Germinal center (tissue), 1 donor: ENCODE results near the gene ANG.

Experiments
- DNase-seq: peaks from one replicate; pipeline ENCODE4 v3.0.0; 2012; ENCODE audit warnings: mixed read lengths, low spot score

The ANG gene

GRCh38 chr14:20676072-20676471 lies 12.5 kb upstream of the ANG start:
- no peak for DNase-seq

GRCh38 chr14:20679907-20680306 lies 8.7 kb upstream of the ANG start:
- DNase-seq = peak; percentile 33

DNA sequence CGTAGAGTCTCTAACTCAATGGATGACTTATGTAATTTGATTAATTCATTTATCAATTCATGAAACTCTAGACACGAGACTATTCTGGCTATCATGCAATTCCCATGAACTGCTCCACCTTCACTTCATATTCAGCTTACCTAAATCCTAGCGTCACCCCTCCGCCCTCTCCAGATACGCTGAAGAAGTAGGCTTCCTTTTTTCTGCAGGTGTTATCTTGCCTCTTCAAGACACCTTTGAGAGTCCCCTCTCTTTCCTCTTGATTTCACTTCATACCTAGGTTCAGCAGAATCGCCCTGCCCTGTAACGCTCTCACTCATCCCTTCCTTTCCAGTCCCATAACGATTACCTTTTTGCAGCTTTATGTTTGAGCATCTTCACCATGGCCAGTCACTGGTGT lies 8.2 kb upstream of the ANG start:
- DNase-seq = no peak

- DNase-seq = peak; percentile 75
Observed at GRCh38 chr14:20680843-20681347, 7.7 kb upstream of the ANG start.

- peak; percentile 49 for DNase-seq
Observed at GRCh38 chr14:20681348-20682126, 7.0 kb upstream of the ANG start.

- DNase-seq = no peak
Observed at GRCh38 chr14:20682127-20682434, 6.5 kb upstream of the ANG start.

- peak; percentile 72 for DNase-seq
Observed at GRCh38 chr14:20682435-20683124, 6.0 kb upstream of the ANG start.

GRCh38 chr14:20683125-20683890 lies 5.3 kb upstream of the ANG start:
- DNase-seq = peak; percentile 58

GRCh38 chr14:20683891-20684661 lies 4.5 kb upstream of the ANG start, which contains the start of gene RNASE4:
Gene RNASE4, plus strand, starts transcription at chr14:20684560. Its CDS starts 14,812 bp downstream, at chr14:20699372.
- peak; percentile 52 for DNase-seq

DNA sequence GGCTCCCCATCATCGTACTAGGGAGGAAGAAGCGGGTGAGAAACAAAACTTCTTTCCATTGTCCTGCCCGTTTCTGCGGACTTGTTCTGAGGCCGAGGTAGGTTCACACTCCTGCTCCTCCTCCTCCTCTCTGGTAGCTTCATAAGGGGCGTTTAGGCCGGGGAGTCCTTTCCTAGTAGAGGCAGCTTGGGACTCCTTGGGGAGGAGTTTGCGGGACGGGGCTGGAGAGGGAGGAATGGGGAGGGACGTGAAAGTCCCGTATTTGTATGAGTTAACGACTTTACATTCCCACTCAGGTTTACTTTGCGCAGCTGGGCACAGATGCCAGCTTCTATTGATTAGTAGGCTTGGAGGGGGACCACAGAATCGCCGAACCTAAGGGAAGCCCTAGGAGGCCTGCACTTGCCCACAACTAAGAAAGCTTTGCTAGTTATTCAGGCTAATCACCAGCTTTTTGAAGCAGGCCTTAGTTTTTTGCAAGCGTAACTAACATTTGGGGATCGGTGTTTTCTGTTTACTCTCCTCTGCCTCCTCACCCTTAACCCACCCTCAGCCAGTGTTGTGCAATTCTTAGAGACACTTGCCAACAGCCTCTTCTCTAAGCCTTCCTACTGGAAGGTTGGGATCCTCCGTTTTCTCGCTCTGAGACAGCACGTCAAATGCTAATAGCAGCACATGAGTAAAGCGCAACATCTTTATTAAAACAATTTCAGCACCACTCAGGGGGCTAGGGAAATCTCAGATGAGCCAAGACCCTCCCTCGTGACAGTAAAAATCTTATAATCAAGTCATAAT lies 3.7 kb upstream of the ANG start:
- no peak for DNase-seq

DNA sequence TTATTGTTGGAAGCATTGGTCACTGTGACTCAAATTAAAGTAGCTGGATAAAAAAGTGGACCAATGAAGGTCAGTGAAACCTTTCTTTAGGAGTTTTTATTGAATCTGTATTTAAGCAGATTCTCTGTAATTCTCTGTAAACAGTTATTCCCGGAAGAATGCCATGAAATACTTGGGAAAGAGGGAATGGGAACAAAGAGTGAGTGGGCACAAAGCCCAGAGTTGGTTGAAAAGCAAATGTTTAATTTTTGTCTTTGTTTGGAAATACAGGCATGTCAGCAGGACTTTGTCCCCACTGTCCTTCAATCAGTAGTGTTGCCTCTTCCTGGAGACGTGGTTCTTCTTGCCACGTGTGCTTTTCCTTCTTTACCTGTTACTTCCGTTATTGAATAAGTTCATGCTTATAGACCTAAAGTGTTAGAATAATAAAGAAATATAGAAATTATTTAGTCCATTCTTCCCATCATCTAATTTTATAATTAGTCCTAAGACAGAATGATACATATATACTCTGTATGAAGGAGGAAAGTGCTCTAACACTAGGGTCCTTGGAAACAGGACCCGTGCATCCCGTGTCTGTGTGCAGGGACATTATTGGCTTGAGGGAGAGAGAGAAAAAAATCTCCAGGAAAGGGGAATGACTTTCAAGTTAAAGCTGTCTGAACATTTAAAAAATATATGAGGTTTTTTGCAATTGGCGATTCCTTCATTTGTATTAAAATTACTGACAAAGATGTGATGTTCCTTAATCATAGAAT lies 2.0 kb upstream of the ANG start:
- no peak for DNase-seq

GRCh38 chr14:20687362-20688166 lies 1.0 kb upstream of the ANG start:
- DNase-seq = no peak

GRCh38 chr14:20690848-20691640 lies 2.5 kb downstream of the ANG start:
- DNase-seq = peak; percentile 60

GRCh38 chr14:20692116-20692751 lies 3.7 kb downstream of the ANG start:
- DNase-seq = no peak

- DNase-seq = no peak
Observed at GRCh38 chr14:20696764-20697163, 8.2 kb downstream of the ANG start.

GRCh38 chr14:20697273-20698017 lies 8.9 kb downstream of the ANG start:
- DNase-seq = peak; percentile 50

GRCh38 chr14:20698018-20698329 lies 9.4 kb downstream of the ANG start:
- DNase-seq = no peak

DNA sequence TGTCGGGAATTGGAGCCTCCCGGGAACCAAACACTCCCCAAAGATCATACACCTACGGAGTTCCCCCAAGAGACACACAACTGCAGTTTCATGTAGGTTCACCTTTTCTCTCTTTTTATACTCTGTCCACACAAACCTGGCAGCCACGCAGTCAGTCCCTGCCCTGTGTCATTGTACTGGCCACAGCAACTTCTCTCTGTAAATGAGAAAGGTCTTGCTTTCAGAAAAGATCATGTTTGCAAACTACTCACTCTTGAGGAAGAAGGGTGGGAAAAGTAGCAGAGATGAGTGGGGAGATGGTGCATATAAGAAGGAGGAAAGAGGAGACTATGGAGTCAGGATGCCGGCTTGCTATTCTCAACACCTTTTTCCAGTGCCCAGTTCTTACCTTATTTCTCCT lies 10.4 kb downstream of the ANG start:
- DNase-seq = no peak
